ENCODE results near the gene HSD17B4.

DNA sequence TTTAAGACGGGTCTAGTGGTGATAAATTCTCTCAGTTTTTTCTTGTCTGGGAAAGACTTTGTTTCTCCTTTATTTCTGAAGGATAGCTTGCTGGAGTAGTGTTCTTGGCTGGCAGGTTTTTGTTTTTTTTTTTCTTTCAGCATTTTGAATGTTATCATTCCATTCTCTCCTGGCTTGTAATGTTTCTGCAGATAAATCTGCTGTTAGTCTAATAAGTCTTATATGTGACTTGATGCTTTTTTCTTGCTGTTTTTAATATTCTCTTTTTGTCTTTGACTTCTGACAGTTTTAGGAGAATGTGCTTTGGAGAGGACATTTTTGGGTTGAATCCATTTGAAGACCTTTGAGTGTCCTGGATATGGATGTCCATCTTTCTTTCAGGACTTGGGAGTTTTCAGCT is 16.0 kb downstream of the HSD17B4 start:
- TF ChIP-seq, protein P1, sequence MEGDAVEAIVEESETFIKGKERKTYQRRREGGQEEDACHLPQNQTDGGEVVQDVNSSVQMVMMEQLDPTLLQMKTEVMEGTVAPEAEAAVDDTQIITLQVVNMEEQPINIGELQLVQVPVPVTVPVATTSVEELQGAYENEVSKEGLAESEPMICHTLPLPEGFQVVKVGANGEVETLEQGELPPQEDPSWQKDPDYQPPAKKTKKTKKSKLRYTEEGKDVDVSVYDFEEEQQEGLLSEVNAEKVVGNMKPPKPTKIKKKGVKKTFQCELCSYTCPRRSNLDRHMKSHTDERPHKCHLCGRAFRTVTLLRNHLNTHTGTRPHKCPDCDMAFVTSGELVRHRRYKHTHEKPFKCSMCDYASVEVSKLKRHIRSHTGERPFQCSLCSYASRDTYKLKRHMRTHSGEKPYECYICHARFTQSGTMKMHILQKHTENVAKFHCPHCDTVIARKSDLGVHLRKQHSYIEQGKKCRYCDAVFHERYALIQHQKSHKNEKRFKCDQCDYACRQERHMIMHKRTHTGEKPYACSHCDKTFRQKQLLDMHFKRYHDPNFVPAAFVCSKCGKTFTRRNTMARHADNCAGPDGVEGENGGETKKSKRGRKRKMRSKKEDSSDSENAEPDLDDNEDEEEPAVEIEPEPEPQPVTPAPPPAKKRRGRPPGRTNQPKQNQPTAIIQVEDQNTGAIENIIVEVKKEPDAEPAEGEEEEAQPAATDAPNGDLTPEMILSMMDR (IDR thresholded peaks at IDR 0.05; ENCODE audit: low read depth, low read length), result no peak
- no peak for TF ChIP-seq EZH2phosphoT487 (IDR thresholded peaks at IDR 0.05; ENCODE audit: low read depth)
